ENCODE results near the gene CRB1. TPM values are rescaled to one million over a fixed set of nuclear protein-coding genes. Genes with fewer than 3 reads are reported as not detected.

The CRB1 gene
- total and polyA plus RNA-seq, 9 of the 15 experiments (the other 6 are each of a cell fraction or from before 2014, with no cell fraction given) = 0.04 to 0.10 TPM; not detected in 7

DNA sequence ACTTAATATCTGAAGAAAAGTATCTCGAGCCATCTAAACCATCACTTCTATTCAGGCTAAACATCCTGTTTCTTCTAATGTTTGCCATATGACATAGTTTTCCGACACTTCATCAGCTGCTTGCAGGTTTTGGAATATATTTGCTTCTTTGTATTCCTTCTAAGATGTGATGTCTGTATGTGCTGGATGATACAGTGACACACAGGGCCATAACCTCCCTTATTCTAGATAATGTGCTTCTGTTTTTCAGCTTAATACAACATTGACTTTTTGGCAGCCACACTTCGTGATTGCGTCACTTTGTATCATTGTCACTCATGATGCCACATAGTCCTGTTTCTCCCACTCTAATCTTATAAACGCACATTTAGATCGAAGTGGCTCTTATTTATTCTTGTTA is 156.3 kb downstream of the CRB1 start (continued):
- TF ChIP-seq, protein P1, sequence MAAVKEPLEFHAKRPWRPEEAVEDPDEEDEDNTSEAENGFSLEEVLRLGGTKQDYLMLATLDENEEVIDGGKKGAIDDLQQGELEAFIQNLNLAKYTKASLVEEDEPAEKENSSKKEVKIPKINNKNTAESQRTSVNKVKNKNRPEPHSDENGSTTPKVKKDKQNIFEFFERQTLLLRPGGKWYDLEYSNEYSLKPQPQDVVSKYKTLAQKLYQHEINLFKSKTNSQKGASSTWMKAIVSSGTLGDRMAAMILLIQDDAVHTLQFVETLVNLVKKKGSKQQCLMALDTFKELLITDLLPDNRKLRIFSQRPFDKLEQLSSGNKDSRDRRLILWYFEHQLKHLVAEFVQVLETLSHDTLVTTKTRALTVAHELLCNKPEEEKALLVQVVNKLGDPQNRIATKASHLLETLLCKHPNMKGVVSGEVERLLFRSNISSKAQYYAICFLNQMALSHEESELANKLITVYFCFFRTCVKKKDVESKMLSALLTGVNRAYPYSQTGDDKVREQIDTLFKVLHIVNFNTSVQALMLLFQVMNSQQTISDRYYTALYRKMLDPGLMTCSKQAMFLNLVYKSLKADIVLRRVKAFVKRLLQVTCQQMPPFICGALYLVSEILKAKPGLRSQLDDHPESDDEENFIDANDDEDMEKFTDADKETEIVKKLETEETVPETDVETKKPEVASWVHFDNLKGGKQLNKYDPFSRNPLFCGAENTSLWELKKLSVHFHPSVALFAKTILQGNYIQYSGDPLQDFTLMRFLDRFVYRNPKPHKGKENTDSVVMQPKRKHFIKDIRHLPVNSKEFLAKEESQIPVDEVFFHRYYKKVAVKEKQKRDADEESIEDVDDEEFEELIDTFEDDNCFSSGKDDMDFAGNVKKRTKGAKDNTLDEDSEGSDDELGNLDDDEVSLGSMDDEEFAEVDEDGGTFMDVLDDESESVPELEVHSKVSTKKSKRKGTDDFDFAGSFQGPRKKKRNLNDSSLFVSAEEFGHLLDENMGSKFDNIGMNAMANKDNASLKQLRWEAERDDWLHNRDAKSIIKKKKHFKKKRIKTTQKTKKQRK (IDR thresholded peaks at IDR 0.05; ENCODE audit: borderline replicate concordance, low read depth, low read length) = no peak
- TF ChIP-seq MAFK (IDR thresholded peaks at IDR 0.05; ENCODE audit: low read length) (no peak), ZNF3 (CRISPR knock-in tag; IDR thresholded peaks at IDR 0.05) (no peak), CEBPB (tag; IDR thresholded peaks at IDR 0.05) (peak; percentile 83), PHF20 (IDR thresholded peaks at IDR 0.05; ENCODE audit: partially characterized antibody) (no peak)

DNA sequence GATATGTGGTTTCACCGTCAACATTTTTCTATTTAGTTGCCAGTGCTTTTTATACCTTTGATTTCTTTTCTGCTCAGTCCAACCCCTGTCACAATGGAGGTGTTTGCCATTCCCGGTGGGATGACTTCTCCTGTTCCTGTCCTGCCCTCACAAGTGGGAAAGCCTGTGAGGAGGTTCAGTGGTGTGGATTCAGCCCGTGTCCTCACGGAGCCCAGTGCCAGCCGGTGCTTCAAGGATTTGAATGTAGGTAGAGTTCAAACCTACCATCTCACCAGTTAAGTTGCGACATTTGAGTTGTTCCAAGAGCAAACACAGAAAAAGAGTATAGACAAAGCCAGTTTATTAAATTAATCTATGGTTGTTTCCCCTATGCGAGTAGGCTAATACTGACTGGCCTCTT is 161.3 kb downstream of the CRB1 start:
- ChIA-PET CTCF (ENCODE audit: low intra/inter-chr PET ratio) (no interaction called here), POLR2A (no interaction called here)
- Histone ChIP-seq H3K9me1 (ENCODE audit: control insufficient read depth, insufficient read depth, low read length) (no peaks in the 10 kb centered on the region), H3K9me3 (replicated peaks; ENCODE audit: control insufficient read depth, insufficient read depth, low read depth, low read length) (no peaks in the 10 kb centered on the region), H4K20me1 (replicated peaks; ENCODE audit: control insufficient read depth, insufficient read depth, low read length) (no peaks in the 10 kb centered on the region), H3K36me3 (ENCODE audit: control insufficient read depth, insufficient read depth, low read length) (no peaks in the 10 kb centered on the region), H3K4me1 (replicated peaks in 1 of 2; ENCODE audit: control insufficient read depth in 2 of 2, insufficient read depth in 2 of 2, low read length in 2 of 2) (no peaks in the 10 kb centered on the region), H3K27ac (ENCODE audit: extremely low read depth, low read depth, low read length) (no peak overlapping the region), H3K4me3 (no peak overlapping the region), H3K27me3 (ENCODE audit: control insufficient read depth in 2 of 2, insufficient read depth in 2 of 2, low read length in 2 of 2) (peaks cover 2 to 5% of the 10 kb centered on the region in 2 experiments; a peak in 1 of 5 replicates), H3K4me2 (ENCODE audit: insufficient read depth, low read length) (no peak overlapping the region), H3K79me2 (ENCODE audit: control insufficient read depth, insufficient read depth, low read length) (no peaks in the 10 kb centered on the region), H3K9ac (ENCODE audit: insufficient read depth in 1 of 2, low read depth in 2 of 2, low read length in 2 of 2) (no peak overlapping the region), H2AFZ (ENCODE audit: low read depth, low read length) (no peak overlapping the region)
- in situ Hi-C loops (cut with MboI) = no loop called here
- 2% methylated on average over 7 of the region's 7 CpGs for WGBS (ENCODE audit: insufficient coverage, low coverage, missing lambda C conversion rate)
- FAIRE-seq (no peak), ATAC-seq (no peak), DNase-seq (ENCODE audit: extremely low read depth in 1 of 4, low spot score in 3 of 4) (no peak)
- no TSS peak for BruUV-seq (replicated peaks)
- TF ChIP-seq BACH1 (tag; IDR thresholded peaks at IDR 0.05) = no peak
- no peak for TF ChIP-seq KLF6 (CRISPR knock-in tag; IDR thresholded peaks at IDR 0.05; ENCODE audit: borderline replicate concordance)
- no peak for TF ChIP-seq YBX1 (IDR thresholded peaks at IDR 0.05)
- intact Hi-C loops (cut with micrococcal nuclease) = no loop called here
